HepG2 (cell line): ENCODE results near the gene SIGLEC9.

Experiments used
- DRAP1 ChIP-seq: IDR thresholded peaks from 2 replicates; pipeline ENCODE4 v1.6.1; 2016; ENCODE audit warnings: missing genetic modification reagents, missing compliant biosample characterization
- IRF2 ChIP-seq: IDR thresholded peaks from 2 replicates; pipeline ENCODE4 v1.6.1; 2018; ENCODE audit warnings: missing genetic modification reagents, missing compliant biosample characterization
- POLR2AphosphoS5 ChIP-seq: IDR thresholded peaks from 2 replicates; pipeline ENCODE4 v1.6.1; 2012; ENCODE audit warnings: low read depth, low read length
- ZHX1 ChIP-seq: sonication (generic); formaldehyde crosslinking; IDR thresholded peaks from 2 replicates; pipeline ENCODE4 v1.8.1; 2022; ENCODE audit warnings: low read depth, mild to moderate bottlenecking, missing genetic modification reagents
- ZNF749 ChIP-seq: sonication (generic); formaldehyde crosslinking; IDR thresholded peaks from 2 replicates; pipeline ENCODE4 v1.8.0; 2022; ENCODE audit warnings: mild to moderate bottlenecking, missing genetic modification reagents, moderate library complexity, borderline replicate concordance

- TF ChIP-seq IRF2 (no peak), DRAP1 (CRISPR knock-in tag) (no peak), ZHX1 (no peak), POLR2AphosphoS5 (no peak), ZNF749 (CRISPR knock-in tag) (no peak)
Measured at GRCh38 chr19:51093510-51094345, 31.0 kb upstream of the SIGLEC9 start.
